ENCODE results near the gene NTMT1. TPM values are rescaled to one million over a fixed set of nuclear protein-coding genes. Genes with fewer than 3 reads are reported as not detected.
"Not testable (repeated sequence)": the region's sequence is repeated elsewhere in the genome, so short reads cannot be mapped to it uniquely, and the experiment has no call there.

Gene NTMT1
- polyA plus RNA-seq, 1 donor from 2014 or later = 55.4 TPM

DNA sequence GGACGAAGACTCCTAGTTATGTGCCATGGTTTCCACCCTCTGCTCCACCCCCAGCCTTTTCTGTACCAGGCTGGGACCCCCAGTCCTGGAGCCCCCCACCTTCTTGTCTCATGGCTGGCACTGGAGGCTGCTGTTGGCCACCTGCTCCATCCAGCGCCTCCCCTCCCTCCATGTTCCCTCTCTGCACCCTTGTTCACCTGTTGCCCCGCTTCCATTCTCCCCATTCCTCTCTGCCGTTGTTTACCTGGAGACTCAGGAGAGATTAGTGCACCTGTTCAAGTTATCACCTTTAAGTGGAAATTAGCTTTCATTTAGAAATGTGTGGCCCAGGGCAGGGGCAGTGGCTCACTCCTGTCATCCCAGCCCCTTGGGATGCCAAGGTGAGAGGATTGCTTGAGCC lies 7.2 kb downstream of the NTMT1 start:
- Mint-ChIP-seq H3K9me3 (no peaks in the 10 kb centered on the region), H3K36me3 (no peaks in the 10 kb centered on the region), H3K4me3 (no peak overlapping the region), H3K4me1 (peaks cover 12 to 22% (median 21%) of the 10 kb centered on the region in 3 donors), H3K27ac (peak overlapping the region in 1 of 3 donors; percentile 51), H3K27me3 (no peaks in the 10 kb centered on the region)

DNA sequence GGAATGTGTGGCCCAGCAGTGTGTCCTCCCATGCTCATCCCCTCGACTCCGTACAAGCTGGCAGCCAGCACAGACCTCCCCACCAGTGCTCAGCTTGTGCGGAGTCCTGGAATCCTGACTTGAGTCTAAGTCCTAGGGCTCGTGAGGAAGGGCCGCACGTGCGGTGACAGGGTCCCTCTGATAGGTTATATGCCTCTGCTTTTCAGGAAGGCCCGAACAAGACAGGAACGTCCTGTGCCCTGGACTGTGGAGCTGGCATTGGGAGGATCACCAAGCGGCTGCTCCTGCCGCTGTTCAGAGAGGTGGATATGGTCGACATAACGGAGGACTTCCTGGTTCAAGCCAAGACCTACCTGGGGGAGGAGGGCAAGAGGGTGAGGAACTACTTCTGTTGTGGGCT lies 7.9 kb downstream of the NTMT1 start:
- no peak overlapping the region for H3K4me3 Mint-ChIP-seq
- H3K27ac Mint-ChIP-seq = peak overlapping the region in 1 of 3 donors; percentile 32
- no peaks in the 10 kb centered on the region for H3K27me3 Mint-ChIP-seq
- peaks cover 9 to 25% (median 21%) of the 10 kb centered on the region in 3 donors for H3K4me1 Mint-ChIP-seq
- H3K36me3 Mint-ChIP-seq = no peaks in the 10 kb centered on the region
- no peaks in the 10 kb centered on the region for H3K9me3 Mint-ChIP-seq

DNA sequence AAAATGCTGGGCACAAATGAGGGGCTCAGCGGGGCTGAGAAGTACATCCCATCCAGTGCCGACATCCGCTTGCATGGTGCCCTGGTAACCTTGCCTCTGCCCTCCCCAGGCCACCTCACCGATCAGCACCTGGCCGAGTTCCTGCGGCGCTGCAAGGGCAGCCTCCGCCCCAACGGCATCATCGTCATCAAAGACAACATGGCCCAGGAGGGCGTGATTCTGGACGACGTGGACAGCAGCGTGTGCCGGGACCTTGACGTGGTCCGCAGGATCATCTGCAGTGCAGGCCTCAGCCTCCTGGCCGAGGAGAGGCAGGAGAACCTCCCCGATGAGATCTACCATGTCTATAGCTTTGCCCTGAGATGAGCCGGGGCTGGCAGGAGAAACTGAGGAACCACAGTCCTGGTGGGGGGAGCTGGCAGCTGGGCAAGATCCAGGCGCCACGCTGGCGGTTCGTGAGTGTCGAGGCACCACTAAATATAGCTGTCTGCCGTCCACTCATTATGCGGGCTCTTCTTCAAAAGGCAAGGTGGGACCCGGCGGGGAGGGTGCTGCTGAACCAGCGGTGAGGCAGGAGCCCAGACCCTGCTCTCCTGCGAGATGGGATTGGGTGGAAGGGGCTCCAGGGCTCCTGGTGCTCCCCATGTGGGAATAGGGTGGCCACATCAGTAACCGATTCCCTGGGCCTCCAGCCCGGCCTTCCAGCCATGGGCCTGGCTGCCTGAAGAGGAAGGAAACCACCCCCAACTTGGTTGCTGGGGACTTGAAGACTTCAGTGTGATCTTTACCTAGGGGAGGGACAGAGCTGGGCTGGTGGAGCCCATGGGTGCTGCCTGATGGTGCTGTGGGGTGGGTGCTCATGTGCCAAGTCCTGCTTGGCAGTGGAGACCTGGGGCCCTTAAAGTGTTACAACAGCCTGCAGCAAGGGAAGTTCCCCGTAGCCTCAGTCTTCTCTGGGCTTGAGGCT lies 9.4 kb downstream of the NTMT1 start:
- Mint-ChIP-seq H3K36me3 (no peaks in the 10 kb centered on the region), H3K27ac (peak overlapping the region in 1 of 3 donors; percentile 64), H3K4me3 (peak overlapping the region in 1 of 4 donors; percentile 58), H3K4me1 (peaks cover 8 to 16% (median 14%) of the 10 kb centered on the region in 3 donors), H3K9me3 (no peaks in the 10 kb centered on the region), H3K27me3 (no peaks in the 10 kb centered on the region)

DNA sequence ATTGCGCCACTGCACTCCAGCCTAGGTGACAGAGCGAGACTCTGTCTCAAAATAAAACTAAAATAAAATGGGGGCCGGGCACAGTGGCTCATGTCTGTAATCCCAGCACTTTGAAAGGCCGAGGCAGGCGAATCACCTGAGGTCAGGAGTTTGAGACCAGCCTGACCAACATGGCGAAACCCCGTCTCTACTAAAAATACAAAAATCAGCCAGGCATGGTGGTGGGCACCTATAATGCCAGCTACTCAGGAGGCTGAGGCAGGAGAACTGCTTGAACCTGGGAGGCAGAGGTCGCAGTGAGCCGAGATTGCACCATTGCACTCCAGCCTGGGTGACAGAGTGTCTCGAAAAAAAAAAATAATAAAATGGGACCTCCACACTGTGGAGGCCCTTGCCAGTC lies 10.4 kb downstream of the NTMT1 start:
- not testable (repeated sequence) for H3K36me3 Mint-ChIP-seq, H3K27me3 Mint-ChIP-seq, H3K27ac Mint-ChIP-seq, H3K9me3 Mint-ChIP-seq
- H3K4me1 Mint-ChIP-seq = peaks cover 12 to 15% (median 12%) of the 10 kb centered on the region in 3 donors
- H3K4me3 Mint-ChIP-seq = peak overlapping the region in 1 of 4 donors; percentile 38

DNA sequence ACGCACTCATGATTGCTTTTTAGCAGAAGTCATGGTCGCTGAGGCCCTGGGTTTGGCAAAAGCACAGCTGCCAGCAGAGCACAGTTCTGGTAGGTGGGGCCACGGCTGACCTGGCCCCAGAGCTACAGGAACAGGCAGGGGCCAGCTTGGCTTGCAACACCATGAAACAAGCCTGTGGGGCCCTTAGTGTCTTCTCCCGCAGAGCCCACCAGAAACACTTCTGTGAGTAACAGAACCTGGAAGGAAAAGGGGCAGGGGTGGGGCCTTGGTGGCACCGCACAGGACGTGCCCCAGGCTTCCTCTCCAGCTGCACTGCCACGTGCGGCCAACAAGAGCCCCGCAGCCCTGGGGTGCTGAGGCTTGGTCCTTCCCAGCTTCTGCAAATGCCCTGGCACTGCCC lies 11.1 kb downstream of the NTMT1 start:
- Mint-ChIP-seq H3K36me3 (no peaks in the 10 kb centered on the region), H3K27ac (peak overlapping the region in 1 of 3 donors; percentile 58), H3K27me3 (no peaks in the 10 kb centered on the region), H3K4me3 (peak overlapping the region in 1 of 4 donors; percentile 38), H3K9me3 (no peaks in the 10 kb centered on the region), H3K4me1 (peaks cover 8 to 11% (median 9%) of the 10 kb centered on the region in 3 donors)

DNA sequence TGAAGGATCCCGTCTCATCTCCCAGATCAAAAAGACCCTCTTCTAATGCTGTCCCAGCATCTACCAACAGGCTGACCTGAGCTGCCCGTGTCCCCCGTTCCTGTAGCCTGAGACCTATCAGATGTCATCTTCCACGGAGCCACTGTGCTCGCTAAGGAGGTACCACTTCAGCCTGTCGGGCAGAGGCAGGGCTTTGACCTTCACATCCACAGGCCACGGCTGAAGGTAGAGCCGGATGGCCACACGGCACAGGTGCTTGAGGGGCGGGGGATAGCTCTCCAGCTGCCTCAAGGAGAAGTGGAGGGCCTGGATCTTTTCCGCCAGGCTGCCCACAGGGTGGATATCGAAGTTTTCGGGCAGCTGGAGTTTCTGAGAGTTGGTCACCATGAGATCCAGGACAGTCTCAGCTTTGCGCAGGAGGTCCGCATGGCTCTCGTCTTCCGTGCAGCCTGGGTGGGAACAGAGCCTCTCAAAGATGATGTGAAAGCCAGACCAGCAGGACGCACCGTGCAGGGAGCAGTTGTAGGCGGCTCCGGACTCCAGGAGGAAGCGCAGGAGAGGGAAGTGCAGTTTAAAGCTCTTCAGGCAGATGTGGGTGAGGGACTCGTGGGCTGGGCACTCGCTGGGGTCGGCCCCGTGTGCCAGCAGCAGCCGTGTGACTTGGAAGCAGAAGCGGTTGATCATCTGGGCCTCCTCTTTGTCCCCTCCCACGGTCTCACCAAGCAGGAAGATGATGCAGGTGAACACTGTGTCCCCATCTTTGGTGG lies 11.9 kb downstream of the NTMT1 start:
- Mint-ChIP-seq H3K27ac (peak overlapping the region in 1 of 3 donors; percentile 58), H3K4me3 (peak overlapping the region in 1 of 4 donors; percentile 38), H3K27me3 (no peaks in the 10 kb centered on the region), H3K4me1 (peaks cover 8 to 12% (median 9%) of the 10 kb centered on the region in 3 donors), H3K36me3 (no peaks in the 10 kb centered on the region), H3K9me3 (no peaks in the 10 kb centered on the region)

DNA sequence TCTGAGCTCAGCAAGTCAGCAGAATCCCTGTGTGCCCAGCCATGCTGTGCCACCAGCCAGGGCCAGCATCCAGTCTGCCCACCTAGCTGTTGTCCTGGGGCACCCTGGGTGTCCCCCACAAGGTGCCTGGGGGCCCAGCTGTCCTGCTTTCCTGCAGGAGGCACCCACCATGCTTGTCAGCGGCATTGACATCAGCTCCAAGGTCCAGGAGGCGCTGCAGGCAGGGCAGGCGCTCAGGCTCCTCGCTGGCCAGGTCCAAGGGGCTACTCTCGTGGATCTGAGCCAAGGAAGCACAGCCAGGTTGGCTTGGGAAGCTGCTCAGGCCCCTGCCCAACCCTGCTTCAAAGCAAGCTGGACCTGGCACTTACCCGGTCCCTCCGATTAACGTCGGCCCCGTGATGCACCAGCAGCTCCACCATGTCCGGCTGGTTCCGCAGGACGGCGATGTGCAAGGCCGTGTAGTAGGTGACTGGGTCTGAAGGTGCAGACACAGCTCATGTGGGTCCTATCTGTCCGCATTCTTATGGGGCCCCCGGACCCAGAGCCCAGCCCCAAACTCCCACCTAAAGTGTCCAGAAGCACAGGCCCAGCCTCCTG lies 13.2 kb downstream of the NTMT1 start:
- H3K36me3 Mint-ChIP-seq = no peaks in the 10 kb centered on the region
- H3K9me3 Mint-ChIP-seq = no peaks in the 10 kb centered on the region
- peak overlapping the region in 1 of 4 donors; percentile 38 for H3K4me3 Mint-ChIP-seq
- peak overlapping the region in 1 of 3 donors; percentile 58 for H3K27ac Mint-ChIP-seq
- no peaks in the 10 kb centered on the region for H3K27me3 Mint-ChIP-seq
- peaks cover 8 to 12% (median 9%) of the 10 kb centered on the region in 3 donors for H3K4me1 Mint-ChIP-seq

DNA sequence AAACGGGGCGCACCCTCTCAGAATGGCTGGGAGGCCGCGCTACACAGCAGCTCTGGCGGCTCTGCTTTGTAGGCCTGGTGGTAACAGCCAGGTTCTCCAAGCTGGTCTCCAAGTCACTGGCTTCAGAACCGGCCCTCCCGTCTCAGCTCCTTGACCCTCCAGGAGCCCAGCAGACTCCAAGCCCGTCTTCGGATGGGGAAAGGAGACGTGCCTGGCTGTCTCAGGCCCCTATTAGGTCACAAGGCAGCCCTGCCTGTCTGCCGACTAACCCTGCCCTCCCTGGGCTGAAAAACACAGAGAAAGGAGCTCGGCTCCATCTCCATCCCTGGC lies 13.8 kb downstream of the NTMT1 start:
- Mint-ChIP-seq H3K4me1 (peaks cover 8 to 12% (median 9%) of the 10 kb centered on the region in 3 donors), H3K4me3 (peak overlapping the region; percentile 45 to 81 (median 70)), H3K9me3 (no peaks in the 10 kb centered on the region), H3K36me3 (no peaks in the 10 kb centered on the region), H3K27me3 (no peaks in the 10 kb centered on the region), H3K27ac (peak overlapping the region in 1 of 3 donors; percentile 65)

DNA sequence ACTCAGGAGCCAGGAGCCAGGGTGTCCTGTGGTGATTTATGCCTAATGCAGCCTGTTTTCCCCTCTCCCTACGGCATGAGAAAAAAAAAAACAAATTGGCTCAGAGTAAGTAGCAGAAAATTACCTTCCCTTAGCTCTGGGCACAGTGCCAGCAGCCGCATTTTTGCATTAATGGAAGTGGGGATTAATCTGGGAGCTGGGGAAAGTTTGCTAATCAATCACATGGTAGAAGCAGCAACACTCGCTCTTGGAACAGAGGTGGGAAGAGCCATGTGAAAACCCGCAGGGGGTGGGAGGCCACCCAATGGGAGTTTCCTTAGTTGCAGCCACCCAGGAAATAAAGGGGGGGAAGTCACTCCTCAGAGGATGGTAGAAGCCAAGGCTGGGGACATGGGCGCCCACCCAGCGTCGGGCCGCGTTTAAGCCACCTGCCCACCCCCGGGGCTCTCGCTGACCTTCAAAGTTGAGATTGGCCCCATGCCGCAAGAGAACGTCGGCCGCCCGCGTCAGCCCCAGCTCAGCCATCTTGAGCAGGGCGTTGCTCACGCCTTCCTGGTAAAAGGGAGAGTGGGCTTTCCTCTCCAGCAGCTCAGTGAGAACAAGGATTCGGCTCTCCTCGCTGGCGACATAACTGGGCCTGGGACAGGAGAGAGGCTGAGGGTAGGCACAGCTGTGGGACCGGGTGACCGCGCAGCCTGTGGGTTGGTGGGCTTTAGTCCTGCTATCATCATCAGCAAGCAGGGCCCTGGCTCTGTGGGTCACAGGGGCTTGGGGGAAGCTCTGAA lies 14.3 kb downstream of the NTMT1 start:
- H3K27ac Mint-ChIP-seq = peak overlapping the region in 2 of 3 donors; percentile 65 to 67
- no peaks in the 10 kb centered on the region for H3K9me3 Mint-ChIP-seq
- no peaks in the 10 kb centered on the region for H3K27me3 Mint-ChIP-seq
- H3K4me1 Mint-ChIP-seq = peaks cover 8 to 12% (median 9%) of the 10 kb centered on the region in 3 donors
- no peaks in the 10 kb centered on the region for H3K36me3 Mint-ChIP-seq
- peak overlapping the region; percentile 63 to 92 (median 81) for H3K4me3 Mint-ChIP-seq

DNA sequence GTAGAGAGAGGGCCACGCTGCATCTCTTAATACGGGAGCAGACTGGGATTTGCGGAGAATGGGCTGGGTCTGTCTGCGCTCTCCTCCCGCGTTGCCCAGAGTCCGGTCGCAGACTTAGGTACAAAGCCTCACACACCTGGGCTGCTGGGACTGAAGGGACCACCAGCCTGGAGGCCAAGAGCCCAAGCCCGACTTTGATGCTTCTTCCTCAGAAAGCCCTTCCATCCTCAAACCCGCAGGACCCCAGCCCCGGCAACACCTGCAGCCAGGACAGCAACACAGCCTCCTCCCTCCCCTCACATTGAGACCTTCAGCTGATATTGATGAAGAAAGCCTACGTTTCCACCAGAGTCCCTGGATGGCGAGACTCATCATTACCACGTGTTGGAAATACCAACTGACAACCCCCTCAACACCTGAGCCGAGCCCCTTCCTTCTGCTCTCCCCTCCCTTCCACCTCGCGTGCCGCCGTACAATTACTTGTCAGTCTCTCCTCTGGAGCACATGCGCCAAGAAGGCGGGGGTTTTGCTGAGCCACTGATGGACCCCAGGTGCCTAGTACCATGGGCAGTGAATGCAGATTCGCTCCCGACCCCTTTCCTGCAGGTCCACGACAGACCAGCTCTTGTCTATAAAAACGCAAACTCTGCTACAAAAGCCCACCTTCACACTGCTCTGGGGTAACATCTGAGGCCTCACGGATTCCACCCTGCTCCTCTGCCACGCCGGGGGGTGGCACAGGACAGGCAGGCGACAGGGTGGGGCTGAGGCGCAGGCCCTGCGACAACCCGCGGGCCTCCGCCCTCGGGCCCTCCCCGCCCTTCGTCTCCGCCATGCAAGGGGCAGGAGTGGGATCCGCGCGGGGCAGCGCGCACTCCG lies 15.1 kb downstream of the NTMT1 start:
- H3K27me3 Mint-ChIP-seq = no peaks in the 10 kb centered on the region
- H3K36me3 Mint-ChIP-seq = no peaks in the 10 kb centered on the region
- peak overlapping the region; percentile 13 to 75 (median 67) for H3K27ac Mint-ChIP-seq
- H3K4me3 Mint-ChIP-seq = peak overlapping the region; percentile 81 to 92 (median 86)
- H3K9me3 Mint-ChIP-seq = no peaks in the 10 kb centered on the region
- peaks cover 8 to 12% (median 9%) of the 10 kb centered on the region in 3 donors for H3K4me1 Mint-ChIP-seq

DNA sequence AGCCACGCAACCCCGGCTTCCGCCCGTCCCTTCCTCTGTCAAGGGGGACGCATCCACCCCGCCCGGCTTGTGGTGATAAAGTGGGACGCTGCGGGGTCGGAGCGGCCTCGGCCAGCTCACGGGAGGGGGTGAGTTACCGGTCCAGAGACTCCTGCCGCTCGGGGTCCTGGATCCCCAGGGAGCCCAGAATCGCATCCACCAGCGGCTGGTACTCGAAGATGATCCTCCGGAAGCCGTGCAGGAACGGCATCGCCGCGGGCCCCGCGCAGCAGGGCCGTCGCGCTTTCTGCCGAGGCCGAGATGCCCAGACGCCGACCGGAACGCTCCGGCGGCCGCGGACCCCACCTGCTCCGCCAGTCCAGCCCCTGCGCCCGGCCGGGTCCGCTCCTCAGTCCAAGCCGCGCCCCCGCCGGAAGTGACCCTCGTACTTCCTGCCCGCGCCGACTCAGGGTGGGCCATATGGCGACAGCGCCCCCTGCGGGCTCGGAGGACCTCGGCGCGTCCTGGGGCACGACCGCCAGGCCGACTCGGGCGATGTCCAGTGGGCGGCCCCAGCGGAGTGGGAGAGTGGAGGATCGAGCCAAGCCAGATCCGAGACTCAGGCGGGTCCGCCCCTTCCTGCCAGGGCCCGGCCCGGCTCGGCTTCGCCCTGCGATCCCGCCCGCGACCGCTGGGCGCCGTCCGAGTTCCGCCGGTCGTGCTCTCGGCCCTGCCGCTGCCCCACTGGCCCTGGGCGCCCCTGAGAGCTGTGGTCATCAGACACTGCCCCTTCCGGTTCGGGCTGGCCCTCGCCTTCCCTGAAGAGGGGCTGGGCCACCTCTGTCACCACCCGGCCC lies 16.0 kb downstream of the NTMT1 start, which contains the start of gene ASB6:
ASB6 (minus strand) TSS at position 402 of the 836 bp plus-strand sequence; CDS start at position 250, 152 bp downstream.
- Mint-ChIP-seq H3K9me3 (peaks cover 0 to 4% (median 0%) of the 10 kb centered on the region in 3 donors), H3K27ac (peak within 1 kb of the TSS; percentile 75 to 96 (median 90)), H3K36me3 (no peaks in the 10 kb centered on the region), H3K27me3 (no peaks in the 10 kb centered on the region), H3K4me3 (peak within 1 kb of the TSS; percentile 81 to 92 (median 86)), H3K4me1 (peaks cover 8 to 12% (median 9%) of the 10 kb centered on the region in 3 donors)

DNA sequence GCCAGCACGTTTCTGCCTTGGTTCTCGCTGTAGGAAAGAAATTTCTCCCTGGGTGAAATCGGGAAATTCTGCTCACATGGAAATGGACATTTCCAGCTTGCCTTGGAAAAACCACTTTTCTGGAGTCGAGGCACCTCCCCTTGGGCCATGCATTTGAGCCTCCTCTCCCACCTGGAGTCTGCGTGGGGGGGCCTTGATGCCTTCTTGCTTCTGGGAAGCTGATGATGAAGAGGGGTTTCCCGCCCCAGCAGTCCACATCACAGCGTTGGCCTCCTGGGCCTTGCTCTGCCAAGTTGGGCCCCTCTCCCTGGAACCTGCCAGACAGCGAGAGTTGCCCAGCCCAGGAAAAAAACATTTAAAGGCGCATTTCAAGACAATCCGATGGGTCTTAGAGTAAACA lies 17.7 kb downstream of the NTMT1 start:
- H3K36me3 Mint-ChIP-seq = no peaks in the 10 kb centered on the region
- no peaks in the 10 kb centered on the region for H3K27me3 Mint-ChIP-seq
- H3K27ac Mint-ChIP-seq = no peak overlapping the region
- peaks cover 4 to 10% (median 9%) of the 10 kb centered on the region in 3 donors for H3K4me1 Mint-ChIP-seq
- peaks cover 0 to 4% (median 0%) of the 10 kb centered on the region in 3 donors for H3K9me3 Mint-ChIP-seq
- H3K4me3 Mint-ChIP-seq = peak overlapping the region in 3 of 4 donors; percentile 62 to 65 (median 63)

Measured in IgD-negative memory B cell (primary cell).